Activated CD8-positive, alpha-beta T cell treated with anti-CD3 and anti-CD28 coated beads for 36 hours (primary cell): ENCODE results near the gene NBAS. TPM values are rescaled to one million over a fixed set of nuclear protein-coding genes. Genes with fewer than 3 reads are reported as not detected.
A peak's percentile ranks its signal among the peaks of the same experiment; 100 is the strongest.

Experiments
- ATAC-seq: fragments of 200-7000 bp; cut with Tn5 transposase; one replicate; pipeline ENCODE4 v1.10.0; 2021; ENCODE audit warnings: mild to moderate bottlenecking, moderate library complexity
- CTCF ChIA-PET: fragments of 350-600 bp; sonication (Branson Sonifier 250); formaldehyde crosslinking; loops from one replicate; lab custom pipeline; 2021; ENCODE audit warnings: antibody characterized with exemption; lab: Charles Lee
- POLR2A ChIA-PET: fragments of 350-600 bp; sonication (Branson Sonifier 250); formaldehyde crosslinking; loops from one replicate; lab custom pipeline; 2021; ENCODE audit warnings: antibody characterized with exemption; lab: Charles Lee
- DNase-seq: peaks from one replicate; pipeline ENCODE4 v3.0.0-alpha.2; 2020
- H3K27ac Mint-ChIP-seq: one replicate; pipeline ENCODE4 v1.8.0; 2021; ENCODE audit warnings: mild to moderate bottlenecking, mixed read lengths
- H3K27me3 Mint-ChIP-seq: one replicate; pipeline ENCODE4 v1.8.0; 2021; ENCODE audit warnings: mixed read lengths
- H3K36me3 Mint-ChIP-seq: one replicate; pipeline ENCODE4 v1.8.0; 2021; ENCODE audit warnings: low read depth, mixed read lengths
- H3K4me1 Mint-ChIP-seq: one replicate; pipeline ENCODE4 v1.8.0; 2021; ENCODE audit warnings: low read depth, mixed read lengths
- H3K4me3 Mint-ChIP-seq: one replicate; pipeline ENCODE4 v1.8.0; 2021; ENCODE audit warnings: mild to moderate bottlenecking, moderate library complexity, mixed read lengths
- H3K9me3 Mint-ChIP-seq: one replicate; pipeline ENCODE4 v1.8.0; 2021; ENCODE audit warnings: mixed read lengths
- CTCF ChIP-seq: fragments of 200-600 bp; IDR thresholded peaks from one replicate; pipeline ENCODE4 v1.8.0; 2022; ENCODE audit warnings: antibody characterized with exemption, mild to moderate bottlenecking
- intact Hi-C: fragments of 100-400 bp; cut with micrococcal nuclease; formaldehyde crosslinking; loops from one replicate; pipeline ENCODE4 v1.10.0; 2022
- total RNA-seq, 2 experiments: library from RNA; stranded (reverse); gene quantifications; one replicate each; pipeline ENCODE4 v1.2.3, GENCODE V29; 2021

The NBAS gene
- total RNA-seq, 2 experiments from 2014 or later: 40.9 to 41.9 TPM

- ChIA-PET POLR2A (no interaction called here), CTCF (interaction anchor here (0.7 to 1.5 kb wide), 11 partner anchors 13 to 1985 kb away, joined by 3 to 5 read pairs (median 3); no protein-coding TSS in a partner anchor)
- no peak overlapping the region for H3K27ac Mint-ChIP-seq
- H3K4me1 Mint-ChIP-seq: peaks cover 11% of the 10 kb centered on the region
- peak; percentile 60 for TF ChIP-seq CTCF
- DNase-seq (peak; percentile 40), ATAC-seq (no peak)
- no peak overlapping the region for H3K4me3 Mint-ChIP-seq
- H3K36me3 Mint-ChIP-seq: no peaks in the 10 kb centered on the region
- peaks cover 8% of the 10 kb centered on the region for H3K27me3 Mint-ChIP-seq
- no peaks in the 10 kb centered on the region for H3K9me3 Mint-ChIP-seq
- intact Hi-C loops: no loop called here
Observed at GRCh38 chr2:15159751-15160177, 401.4 kb downstream of the NBAS start.

GRCh38 chr2:15159206-15159605 lies 401.9 kb downstream of the NBAS start:
- H3K27me3 Mint-ChIP-seq: peaks cover 8% of the 10 kb centered on the region
- H3K4me1 Mint-ChIP-seq: peaks cover 11% of the 10 kb centered on the region
- intact Hi-C loops: no loop called here
- DNase-seq (no peak), ATAC-seq (no peak)
- TF ChIP-seq CTCF: no peak
- CTCF ChIA-PET: interaction anchor here (0.6 to 1.4 kb wide), 5 partner anchors 15 to 101 kb away, joined by 3 to 4 read pairs (median 3); no protein-coding TSS in a partner anchor
- no peaks in the 10 kb centered on the region for H3K9me3 Mint-ChIP-seq
- H3K36me3 Mint-ChIP-seq: no peaks in the 10 kb centered on the region
- H3K4me3 Mint-ChIP-seq: no peak overlapping the region
- H3K27ac Mint-ChIP-seq: no peak overlapping the region
- POLR2A ChIA-PET: no interaction called here

- ATAC-seq (no peak), DNase-seq (no peak)
- TF ChIP-seq CTCF: no peak
- H3K4me3 Mint-ChIP-seq: no peak overlapping the region
- no peaks in the 10 kb centered on the region for H3K9me3 Mint-ChIP-seq
- peaks cover 8% of the 10 kb centered on the region for H3K27me3 Mint-ChIP-seq
- CTCF ChIA-PET: interaction anchor here (0.6 kb wide), 1 partner anchor 14 kb away, joined by 3 read pairs; no protein-coding TSS in a partner anchor
- POLR2A ChIA-PET: interaction anchor here (0.6 kb wide), 1 partner anchor 277 kb away, joined by 3 read pairs; no protein-coding TSS in a partner anchor
- intact Hi-C loops: no loop called here
- no peak overlapping the region for H3K27ac Mint-ChIP-seq
- H3K36me3 Mint-ChIP-seq: no peaks in the 10 kb centered on the region
- peaks cover 11% of the 10 kb centered on the region for H3K4me1 Mint-ChIP-seq
Observed at GRCh38 chr2:15158532-15158931, 402.6 kb downstream of the NBAS start.

GRCh38 chr2:15158100-15158499 lies 403.0 kb downstream of the NBAS start:
- DNase-seq (no peak), ATAC-seq (no peak)
- Mint-ChIP-seq H3K36me3 (no peaks in the 10 kb centered on the region), H3K9me3 (no peaks in the 10 kb centered on the region), H3K27ac (no peak overlapping the region), H3K27me3 (peaks cover 8% of the 10 kb centered on the region), H3K4me1 (peaks cover 11% of the 10 kb centered on the region), H3K4me3 (no peak overlapping the region)
- TF ChIP-seq CTCF: no peak
- ChIA-PET CTCF (no interaction called here), POLR2A (interaction anchor here (0.6 kb wide), 1 partner anchor 278 kb away, joined by 3 read pairs; no protein-coding TSS in a partner anchor)
- intact Hi-C loops: no loop called here

GRCh38 chr2:15155959-15156574 lies 405.1 kb downstream of the NBAS start:
- POLR2A ChIA-PET: no interaction called here
- Mint-ChIP-seq H3K27ac (no peak overlapping the region), H3K9me3 (no peaks in the 10 kb centered on the region), H3K4me1 (peaks cover 11% of the 10 kb centered on the region), H3K4me3 (no peak overlapping the region), H3K36me3 (no peaks in the 10 kb centered on the region), H3K27me3 (peaks cover 7% of the 10 kb centered on the region)
- intact Hi-C loops: no loop called here
- no peak for TF ChIP-seq CTCF
- DNase-seq (no peak), ATAC-seq (no peak)
- CTCF ChIA-PET: interaction anchor here (1.1 to 1.2 kb wide), 2 partner anchors 11 to 14 kb away, joined by 3 read pairs; no protein-coding TSS in a partner anchor
